ENCODE measurements around the gene SDK1. TPM values are rescaled to one million over a fixed set of nuclear protein-coding genes. Genes with fewer than 3 reads are reported as not detected.

The SDK1 gene
- total and polyA plus RNA-seq, 2 of the 8 experiments (the other 6 are each of a cell fraction or from before 2014, with no cell fraction given): 3.3 to 7.2 TPM

DNA sequence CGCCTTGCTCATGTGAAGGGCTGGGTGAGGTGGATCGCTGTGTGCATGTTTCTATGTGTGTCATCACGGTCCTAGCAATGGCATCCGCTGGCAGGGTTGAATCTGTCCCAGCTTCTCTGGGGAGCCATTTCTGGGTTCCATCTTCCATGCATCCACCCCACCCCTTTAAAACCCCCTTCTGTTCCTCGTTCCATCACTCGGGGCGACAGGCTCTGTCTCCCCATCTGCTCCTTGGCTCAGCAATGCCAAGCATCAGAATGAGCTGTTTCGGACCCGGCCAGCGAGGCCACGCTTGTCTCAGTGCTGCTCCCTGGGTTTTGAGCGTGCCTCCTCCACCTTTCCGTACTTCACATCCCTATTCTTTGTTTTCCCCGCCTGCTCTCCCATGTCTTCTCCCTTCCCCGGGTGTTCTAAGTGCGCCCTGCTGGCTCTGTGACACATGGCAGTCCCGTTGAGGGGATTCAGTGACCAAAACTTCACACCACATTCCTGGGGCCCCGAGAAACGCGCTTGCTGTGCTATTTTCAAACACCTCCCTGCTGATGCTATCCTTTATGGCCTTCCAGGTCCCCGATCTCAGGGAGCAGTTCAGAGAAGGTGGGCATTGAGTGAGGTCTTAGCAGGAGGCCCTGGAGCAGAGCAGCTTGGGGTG lies 827.0 kb downstream of the SDK1 start (continued):
- TF ChIP-seq CTBP2 (IDR thresholded peaks at IDR 0.05; ENCODE audit: borderline replicate concordance, insufficient read depth, insufficient read length, low read length): no peak
